ENCODE data around the gene PADI6. TPM values are rescaled to one million over a fixed set of nuclear protein-coding genes. Genes with fewer than 3 reads are reported as not detected.

Gene PADI6
- total and polyA plus RNA-seq, 9 of the 15 experiments (the other 6 are each of a cell fraction or from before 2014, with no cell fraction given): not detected

- TF ChIP-seq ZNF77 (CRISPR knock-in tag; IDR thresholded peaks at IDR 0.05) (no peak), ZNF146 (CRISPR knock-in tag; IDR thresholded peaks at IDR 0.05; ENCODE audit: unreplicated experiment) (no peak), USF1 (CRISPR knock-in tag; IDR thresholded peaks at IDR 0.05) (no peak), ZNF398 (CRISPR knock-in tag; IDR thresholded peaks at IDR 0.05) (no peak), STAT6 (CRISPR knock-in tag; IDR thresholded peaks at IDR 0.05) (no peak), JUN (IDR thresholded peaks at IDR 0.05; ENCODE audit: borderline replicate concordance, low read depth, low read length) (no peak), JUN (CRISPR knock-in tag; IDR thresholded peaks at IDR 0.05; ENCODE audit: borderline replicate concordance) (peak; percentile 88), RBM15 (IDR thresholded peaks at IDR 0.05; ENCODE audit: insufficient read depth, low read length) (no peak), RNF2 (IDR thresholded peaks at IDR 0.05) (peak; percentile 61; the same call in 1 of the 2 replicates), POU5F1 (IDR thresholded peaks at IDR 0.05; ENCODE audit: borderline replicate concordance, low read depth, low read length, partially characterized antibody) (no peak), MLLT1 (IDR thresholded peaks at IDR 0.05) (no peak), FIP1L1 (IDR thresholded peaks at IDR 0.05; ENCODE audit: low read depth, low read length, poor library complexity, severe bottlenecking) (peak; percentile 71), STAT5A (IDR thresholded peaks at IDR 0.05; ENCODE audit: borderline replicate concordance, low read length) (no peak), CREBBP (IDR thresholded peaks at IDR 0.05; ENCODE audit: low read depth, low read length) (no peak), MCM3 (IDR thresholded peaks at IDR 0.05) (no peak), ETS1 (conservative IDR thresholded peaks at IDR 0.05; ENCODE audit: control insufficient read depth, low read depth, low read length) (0 out of 2 replicates have a peak, but pooled peaks have one; percentile 48), HLTF (IDR thresholded peaks at IDR 0.05) (no peak), ZNF224 (CRISPR knock-in tag; IDR thresholded peaks at IDR 0.05) (no peak), JUNB (CRISPR knock-in tag; conservative IDR thresholded peaks at IDR 0.05) (no peak), ZC3H8 (IDR thresholded peaks at IDR 0.05) (no peak)
These were observed 66.6 kb downstream of the PADI6 start (continued) for GRCh38 chr1:17438318-17439249.
